Measurements from ENCODE around the gene DHX35.

DNA sequence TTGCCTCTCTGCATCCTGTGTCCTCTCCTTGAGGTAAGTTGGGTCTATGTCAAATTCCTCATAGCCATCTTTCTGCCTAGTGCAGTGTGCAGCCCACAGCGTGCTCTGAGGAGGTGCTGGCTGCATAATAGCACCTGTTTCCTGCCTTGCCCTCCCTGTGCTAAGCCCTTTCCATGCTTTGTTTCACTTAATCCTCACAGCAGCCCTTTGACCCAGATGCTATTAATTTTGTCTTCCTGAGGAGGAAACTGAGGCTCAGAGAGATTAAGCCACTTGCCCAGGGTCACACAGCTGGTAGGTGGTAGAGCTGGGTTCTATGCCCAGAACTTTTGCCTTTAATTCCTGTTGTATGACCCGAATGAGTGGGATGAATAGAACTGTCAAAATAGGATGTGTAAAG is 22.5 kb upstream of the DHX35 start:
- TF ChIP-seq, protein P1, sequence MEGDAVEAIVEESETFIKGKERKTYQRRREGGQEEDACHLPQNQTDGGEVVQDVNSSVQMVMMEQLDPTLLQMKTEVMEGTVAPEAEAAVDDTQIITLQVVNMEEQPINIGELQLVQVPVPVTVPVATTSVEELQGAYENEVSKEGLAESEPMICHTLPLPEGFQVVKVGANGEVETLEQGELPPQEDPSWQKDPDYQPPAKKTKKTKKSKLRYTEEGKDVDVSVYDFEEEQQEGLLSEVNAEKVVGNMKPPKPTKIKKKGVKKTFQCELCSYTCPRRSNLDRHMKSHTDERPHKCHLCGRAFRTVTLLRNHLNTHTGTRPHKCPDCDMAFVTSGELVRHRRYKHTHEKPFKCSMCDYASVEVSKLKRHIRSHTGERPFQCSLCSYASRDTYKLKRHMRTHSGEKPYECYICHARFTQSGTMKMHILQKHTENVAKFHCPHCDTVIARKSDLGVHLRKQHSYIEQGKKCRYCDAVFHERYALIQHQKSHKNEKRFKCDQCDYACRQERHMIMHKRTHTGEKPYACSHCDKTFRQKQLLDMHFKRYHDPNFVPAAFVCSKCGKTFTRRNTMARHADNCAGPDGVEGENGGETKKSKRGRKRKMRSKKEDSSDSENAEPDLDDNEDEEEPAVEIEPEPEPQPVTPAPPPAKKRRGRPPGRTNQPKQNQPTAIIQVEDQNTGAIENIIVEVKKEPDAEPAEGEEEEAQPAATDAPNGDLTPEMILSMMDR (conservative IDR thresholded peaks at IDR 0.05; ENCODE audit: low read length): no peak
- no peak for TF ChIP-seq EZH2phosphoT487 (IDR thresholded peaks at IDR 0.05; ENCODE audit: borderline replicate concordance)

Measured in Loucy (cell line).